Hepatocyte (in vitro differentiated cells): ENCODE data around the gene TTC9C. TPM values are rescaled to one million over a fixed set of nuclear protein-coding genes. Genes with fewer than 3 reads are reported as not detected.
A peak's percentile ranks its signal among the peaks of the same experiment; 100 is the strongest.

ENCODE experiments used
- DNase-seq: peaks from one replicate; pipeline ENCODE4 v3.0.0-alpha.2; 2016; ENCODE audit warnings: low spot score
- H2AFZ ChIP-seq: fragments of 200-600 bp; sonication (generic); 2 replicates; pipeline ENCODE4 v1.6.0; 2016; ENCODE audit warnings: antibody characterized with exemption, mild to moderate bottlenecking
- H3K27ac ChIP-seq: fragments of 200-600 bp; sonication (generic); 2 replicates; pipeline ENCODE4 v1.5.1; 2016; ENCODE audit warnings: mild to moderate bottlenecking
- H3K27me3 ChIP-seq: fragments of 200-600 bp; sonication (generic); 2 replicates; pipeline ENCODE4 v1.6.1; 2016
- H3K36me3 ChIP-seq: fragments of 200-600 bp; sonication (generic); replicated peaks from 2 replicates; pipeline ENCODE4 v1.5.1; 2016; ENCODE audit warnings: low read depth; ENCODE audit not compliant: insufficient read depth
- H3K4me1 ChIP-seq: fragments of 200-600 bp; sonication (generic); 2 replicates; pipeline ENCODE4 v1.5.1; 2016; ENCODE audit warnings: mild to moderate bottlenecking, moderate library complexity; ENCODE audit not compliant: insufficient read depth
- H3K4me2 ChIP-seq: fragments of 200-600 bp; sonication (generic); 2 replicates; pipeline ENCODE4 v1.6.0; 2016
- H3K4me3 ChIP-seq: fragments of 200-600 bp; sonication (generic); 2 replicates; pipeline ENCODE4 v1.5.1; 2016; ENCODE audit warnings: mild to moderate bottlenecking
- H3K79me2 ChIP-seq: fragments of 200-600 bp; sonication (generic); 2 replicates; pipeline ENCODE4 v1.6.0; 2017; ENCODE audit warnings: mild to moderate bottlenecking
- H3K9me2 ChIP-seq: fragments of 200-600 bp; sonication (generic); replicated peaks from 2 replicates; pipeline ENCODE4 v1.6.0; 2017; ENCODE audit warnings: mild to moderate bottlenecking; ENCODE audit not compliant: insufficient read depth
- H3K9me3 ChIP-seq: fragments of 200-600 bp; sonication (generic); 2 replicates; pipeline ENCODE4 v1.5.1; 2016; ENCODE audit warnings: low read depth, mild to moderate bottlenecking
- H4K20me1 ChIP-seq: fragments of 200-600 bp; sonication (generic); 2 replicates; pipeline ENCODE4 v1.6.0; 2016; ENCODE audit warnings: mild to moderate bottlenecking; ENCODE audit not compliant: insufficient read depth, poor library complexity, severe bottlenecking
- EZH2 ChIP-seq: fragments of 200-600 bp; sonication (generic); IDR thresholded peaks from 2 replicates; pipeline ENCODE4 v1.6.1; 2016; ENCODE audit warnings: antibody characterized with exemption, mild to moderate bottlenecking, borderline replicate concordance
- EZH2phosphoT487 ChIP-seq: fragments of 200-600 bp; sonication (generic); IDR thresholded peaks from one replicate; pipeline ENCODE4 v1.6.1; 2018; ENCODE audit warnings: antibody characterized with exemption, mild to moderate bottlenecking, low read depth, moderate library complexity; ENCODE audit not compliant: unreplicated experiment, severe bottlenecking
- WGBS: methylation state at CpG from one replicate; pipeline ENCODE4 v1.1.6; 2016; ENCODE audit warnings: low lambda C conversion rate; ENCODE audit errors: missing lambda C conversion rate; 5-methylcytosine and 5-hydroxymethylcytosine counted together
- polyA plus RNA-seq: library from polyadenylated mRNA; unstranded; fragments of >200 nt; fragmentation: Nextera tagmentation; extraction: Ambion mirVana; gene quantifications from 2 replicates; pipeline ENCODE4 v1.2.1, GENCODE V29; 2016
- total RNA-seq: library from RNA; depleted of rRNA; stranded (reverse); fragments of >200 nt; gene quantifications from 2 replicates; pipeline ENCODE4 v1.2.3, GENCODE V29; 2014
- TF ChIP-seq, protein P1 (sequence below): fragments of 200-600 bp; sonication (generic); IDR thresholded peaks from 2 replicates; pipeline ENCODE4 v1.5.1; 2016; ENCODE audit warnings: antibody characterized with exemption, mild to moderate bottlenecking; ENCODE audit not compliant: poor library complexity

The TTC9C gene
- total and polyA plus RNA-seq, 2 experiments from 2014 or later, result 26.3 to 35.4 TPM

DNA sequence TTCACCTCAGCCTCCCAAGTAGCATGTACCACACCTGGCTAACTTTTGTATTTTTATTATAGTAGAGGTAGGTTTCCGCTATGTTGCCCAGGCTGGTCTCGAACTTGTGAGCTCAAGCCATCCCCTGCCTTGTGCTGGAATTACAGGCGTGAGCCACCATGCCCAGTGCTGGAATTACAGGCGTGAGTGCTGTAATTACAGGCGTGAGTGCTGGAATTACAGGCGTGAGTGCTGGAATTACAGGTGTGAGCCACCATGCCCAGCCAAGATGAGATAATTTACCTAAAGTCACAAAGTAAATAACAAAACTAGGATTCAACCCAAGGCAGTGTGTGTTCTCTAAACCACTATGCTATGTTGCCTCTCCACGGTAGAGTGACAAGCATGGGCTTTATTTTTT lies 45.8 kb upstream of the TTC9C start:
- 93% methylated on average over 7 of the region's 7 CpGs for WGBS
- no peaks in the 10 kb centered on the region for H3K9me2 ChIP-seq
- H4K20me1 ChIP-seq, result no peaks in the 10 kb centered on the region

DNA sequence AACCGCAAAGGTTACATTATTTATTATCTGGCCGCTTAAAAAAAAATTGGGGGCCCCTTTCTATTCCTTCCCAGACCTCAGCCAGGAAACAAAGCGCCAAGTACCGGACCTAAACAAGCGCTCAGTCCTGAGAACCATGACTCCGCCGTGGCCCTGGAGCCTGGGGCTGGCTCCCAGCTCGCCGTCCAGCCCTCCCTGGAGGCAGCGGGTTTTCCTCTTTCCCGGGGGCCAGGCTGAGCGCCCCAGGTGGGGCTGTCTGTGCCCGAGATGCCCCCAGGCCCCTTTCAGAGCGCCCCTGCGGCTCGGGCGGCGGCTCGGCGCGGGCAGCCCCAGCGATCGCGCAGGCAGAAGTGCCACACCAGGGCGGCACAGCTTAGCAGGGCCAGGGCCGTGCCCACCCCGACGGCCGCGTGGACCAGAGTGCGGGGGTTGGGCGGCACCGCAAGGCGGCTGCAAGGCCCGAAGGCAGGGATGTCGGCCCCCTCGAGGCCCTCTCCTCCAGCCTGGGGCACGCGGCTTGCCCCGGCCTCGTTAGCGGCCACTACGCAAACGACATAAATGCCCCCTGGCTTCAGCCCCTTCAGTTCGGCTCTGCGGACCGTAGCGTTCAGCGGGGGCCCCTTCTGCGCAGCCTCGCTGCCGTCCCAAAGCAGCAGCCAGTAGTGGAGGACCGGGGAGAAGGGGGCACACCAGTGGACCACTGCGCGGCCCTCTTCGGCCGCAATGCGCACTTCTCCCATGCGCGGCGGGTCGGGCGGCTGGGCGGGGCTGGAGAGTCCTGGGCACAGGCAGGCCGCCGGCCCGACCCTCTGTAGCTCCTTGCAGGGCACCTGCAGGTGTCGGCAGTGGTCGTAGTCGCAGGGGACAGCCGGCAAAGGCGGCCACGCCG lies 40.5 kb upstream of the TTC9C start:
- Histone ChIP-seq H3K4me2 (no peak overlapping the region), H3K79me2 (no peaks in the 10 kb centered on the region), H3K4me3 (no peak overlapping the region)

More for the DNA sequence above, 45.8 kb upstream of the TTC9C start:
- H3K4me3 ChIP-seq, result no peak overlapping the region
- H3K27ac ChIP-seq, result no peak overlapping the region
- TF ChIP-seq EZH2 (no peak), EZH2phosphoT487 (no peak)
- TF ChIP-seq, protein P1, sequence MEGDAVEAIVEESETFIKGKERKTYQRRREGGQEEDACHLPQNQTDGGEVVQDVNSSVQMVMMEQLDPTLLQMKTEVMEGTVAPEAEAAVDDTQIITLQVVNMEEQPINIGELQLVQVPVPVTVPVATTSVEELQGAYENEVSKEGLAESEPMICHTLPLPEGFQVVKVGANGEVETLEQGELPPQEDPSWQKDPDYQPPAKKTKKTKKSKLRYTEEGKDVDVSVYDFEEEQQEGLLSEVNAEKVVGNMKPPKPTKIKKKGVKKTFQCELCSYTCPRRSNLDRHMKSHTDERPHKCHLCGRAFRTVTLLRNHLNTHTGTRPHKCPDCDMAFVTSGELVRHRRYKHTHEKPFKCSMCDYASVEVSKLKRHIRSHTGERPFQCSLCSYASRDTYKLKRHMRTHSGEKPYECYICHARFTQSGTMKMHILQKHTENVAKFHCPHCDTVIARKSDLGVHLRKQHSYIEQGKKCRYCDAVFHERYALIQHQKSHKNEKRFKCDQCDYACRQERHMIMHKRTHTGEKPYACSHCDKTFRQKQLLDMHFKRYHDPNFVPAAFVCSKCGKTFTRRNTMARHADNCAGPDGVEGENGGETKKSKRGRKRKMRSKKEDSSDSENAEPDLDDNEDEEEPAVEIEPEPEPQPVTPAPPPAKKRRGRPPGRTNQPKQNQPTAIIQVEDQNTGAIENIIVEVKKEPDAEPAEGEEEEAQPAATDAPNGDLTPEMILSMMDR, result no peak
- no peak overlapping the region for H2AFZ ChIP-seq
- H3K4me2 ChIP-seq, result no peak overlapping the region
- DNase-seq, result no peak
- no peaks in the 10 kb centered on the region for H3K36me3 ChIP-seq
- H3K79me2 ChIP-seq, result peaks cover 13% of the 10 kb centered on the region
- no peaks in the 10 kb centered on the region for H3K27me3 ChIP-seq
- H3K4me1 ChIP-seq, result peaks cover 13% of the 10 kb centered on the region
- no peaks in the 10 kb centered on the region for H3K9me3 ChIP-seq

DNA sequence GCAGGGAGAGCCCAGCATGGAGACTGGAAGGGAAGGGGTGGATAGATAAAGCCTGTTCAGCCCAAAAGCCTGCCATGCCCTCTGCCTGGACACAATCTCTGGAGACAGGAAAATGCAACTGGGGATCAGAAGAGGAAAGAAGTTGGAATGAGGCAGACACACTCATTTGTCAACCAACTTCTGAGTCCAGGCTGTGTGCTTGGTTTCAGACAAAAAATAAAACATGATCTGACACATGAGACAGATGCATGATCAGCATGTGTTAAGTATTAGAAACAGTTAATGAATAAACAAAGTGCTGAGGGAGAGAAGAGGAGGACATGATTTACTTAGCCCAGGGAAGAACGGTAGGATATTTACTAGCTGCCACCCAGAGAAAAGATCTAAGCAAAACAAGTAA lies 39.8 kb upstream of the TTC9C start:
- no peak for DNase-seq
- Histone ChIP-seq H3K79me2 (no peaks in the 10 kb centered on the region), H3K9me3 (no peaks in the 10 kb centered on the region), H3K4me2 (peak overlapping the region; percentile 20), H3K4me1 (peaks cover 6% of the 10 kb centered on the region), H3K9me2 (no peaks in the 10 kb centered on the region), H3K27ac (no peak overlapping the region), H4K20me1 (no peaks in the 10 kb centered on the region), H3K36me3 (no peaks in the 10 kb centered on the region), H3K4me3 (no peak overlapping the region), H3K27me3 (no peaks in the 10 kb centered on the region), H2AFZ (no peak overlapping the region)
- 23% methylated on average over 1 of the region's 1 CpG for WGBS
- TF ChIP-seq, protein P1, result no peak
- TF ChIP-seq EZH2 (no peak), EZH2phosphoT487 (no peak)

More for the DNA sequence above, 40.5 kb upstream of the TTC9C start:
- Histone ChIP-seq H4K20me1 (no peaks in the 10 kb centered on the region), H3K27ac (no peak overlapping the region), H3K9me3 (no peaks in the 10 kb centered on the region), H3K27me3 (no peaks in the 10 kb centered on the region), H2AFZ (no peak overlapping the region), H3K4me1 (peaks cover 6% of the 10 kb centered on the region), H3K36me3 (no peaks in the 10 kb centered on the region), H3K9me2 (no peaks in the 10 kb centered on the region)
- no peak for TF ChIP-seq EZH2phosphoT487
- TF ChIP-seq, protein P1, result no peak
- TF ChIP-seq EZH2, result no peak
- no peak for DNase-seq
- 81% methylated on average over 70 of the region's 74 CpGs for WGBS
